ENCODE results near the gene C1GALT1. TPM values are rescaled to one million over a fixed set of nuclear protein-coding genes. Genes with fewer than 3 reads are reported as not detected.

The C1GALT1 gene
- total RNA-seq, 1 experiment from 2014 or later = 81.5 TPM

GRCh38 chr7:7157177-7157886, 25.0 kb upstream of the C1GALT1 start:
- H2AK5ac ChIP-seq (ENCODE audit: insufficient read length, low read length) = no peak overlapping the region
- H3K4me2 ChIP-seq (ENCODE audit: insufficient read depth, insufficient read length, low read length) = no peak overlapping the region
- no peaks in the 10 kb centered on the region for H3K9me3 ChIP-seq (ENCODE audit: control insufficient read depth, low read depth, low read length)
- H4K91ac ChIP-seq (ENCODE audit: insufficient read length, low read depth, low read length) = no peak overlapping the region
- H3T11ph ChIP-seq (ENCODE audit: low read length) = no peak overlapping the region
- H3K4me1 ChIP-seq (ENCODE audit: insufficient read depth, low read length) = no peaks in the 10 kb centered on the region
- H3K79me2 ChIP-seq (ENCODE audit: insufficient read depth, low read length) = no peaks in the 10 kb centered on the region
- no peak overlapping the region for H4K5ac ChIP-seq (ENCODE audit: insufficient read length, low read depth, low read length)
- H2BK15ac ChIP-seq (ENCODE audit: low read depth, low read length) = no peak overlapping the region
- no peak overlapping the region for H3K56ac ChIP-seq (ENCODE audit: insufficient read length, low read depth, low read length)
- H3K23ac ChIP-seq (ENCODE audit: insufficient read length, low read depth, low read length) = no peak overlapping the region
- no peak for DNase-seq
- H4K8ac ChIP-seq (replicated peaks; ENCODE audit: insufficient read length, low read depth, low read length) = no peak overlapping the region
- peaks cover 14 to 22% (median 18%) of the 10 kb centered on the region in 3 experiments for H3K36me3 Mint-ChIP-seq (ENCODE audit: insufficient read depth in 1 of 3, low read depth in 3 of 3)
- H3K9ac ChIP-seq (ENCODE audit: extremely low read depth, insufficient read length, low read length) = no peak overlapping the region
- no peak overlapping the region for H3K14ac ChIP-seq (ENCODE audit: insufficient read depth, low read length)
- H2BK20ac ChIP-seq (ENCODE audit: low read depth, low read length, poor library complexity, severe bottlenecking) = no peak overlapping the region
- H3K4me1 Mint-ChIP-seq = no peaks in the 10 kb centered on the region
- H4K20me1 ChIP-seq (ENCODE audit: control insufficient read depth, insufficient read depth, insufficient read length) = no peaks in the 10 kb centered on the region
- no CpG with 5 or more reads among the region's 2 CpGs for WGBS (ENCODE audit: extremely low coverage, insufficient read length, low lambda C conversion rate)
- no peak overlapping the region for H3K18ac ChIP-seq (ENCODE audit: insufficient read length, low read depth, low read length)
- no peak overlapping the region for H2AFZ ChIP-seq (ENCODE audit: low read length)
- no peaks in the 10 kb centered on the region; the same call in 1 of the 2 replicates for H3K27me3 Mint-ChIP-seq (ENCODE audit: low read depth)
- no peaks in the 10 kb centered on the region for H3K23me2 ChIP-seq (ENCODE audit: insufficient read length, low read depth, low read length, poor library complexity, severe bottlenecking)
- H3K27me3 ChIP-seq (ENCODE audit: insufficient read depth, low read length) = no peaks in the 10 kb centered on the region
- H3K27ac ChIP-seq (ENCODE audit: insufficient read length, low read depth, low read length) = no peak overlapping the region
- no peaks in the 10 kb centered on the region for H3K79me1 ChIP-seq (ENCODE audit: insufficient read depth, low read depth, low read length, poor library complexity, severe bottlenecking)
- H3K4ac ChIP-seq (ENCODE audit: low read depth, low read length) = no peak overlapping the region
- H3K4me3 Mint-ChIP-seq = no peak overlapping the region
- TF ChIP-seq, protein P1, sequence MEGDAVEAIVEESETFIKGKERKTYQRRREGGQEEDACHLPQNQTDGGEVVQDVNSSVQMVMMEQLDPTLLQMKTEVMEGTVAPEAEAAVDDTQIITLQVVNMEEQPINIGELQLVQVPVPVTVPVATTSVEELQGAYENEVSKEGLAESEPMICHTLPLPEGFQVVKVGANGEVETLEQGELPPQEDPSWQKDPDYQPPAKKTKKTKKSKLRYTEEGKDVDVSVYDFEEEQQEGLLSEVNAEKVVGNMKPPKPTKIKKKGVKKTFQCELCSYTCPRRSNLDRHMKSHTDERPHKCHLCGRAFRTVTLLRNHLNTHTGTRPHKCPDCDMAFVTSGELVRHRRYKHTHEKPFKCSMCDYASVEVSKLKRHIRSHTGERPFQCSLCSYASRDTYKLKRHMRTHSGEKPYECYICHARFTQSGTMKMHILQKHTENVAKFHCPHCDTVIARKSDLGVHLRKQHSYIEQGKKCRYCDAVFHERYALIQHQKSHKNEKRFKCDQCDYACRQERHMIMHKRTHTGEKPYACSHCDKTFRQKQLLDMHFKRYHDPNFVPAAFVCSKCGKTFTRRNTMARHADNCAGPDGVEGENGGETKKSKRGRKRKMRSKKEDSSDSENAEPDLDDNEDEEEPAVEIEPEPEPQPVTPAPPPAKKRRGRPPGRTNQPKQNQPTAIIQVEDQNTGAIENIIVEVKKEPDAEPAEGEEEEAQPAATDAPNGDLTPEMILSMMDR (conservative IDR thresholded peaks at IDR 0.05) = no peak
- H3K27ac Mint-ChIP-seq = no peak overlapping the region; a peak in 1 of 7 replicates
- H2BK12ac ChIP-seq (ENCODE audit: insufficient read length, low read depth, low read length) = peak overlapping the region; percentile 33
- H3K9me3 Mint-ChIP-seq = peaks cover 26 to 30% of the 10 kb centered on the region in 2 experiments
- H2BK120ac ChIP-seq (ENCODE audit: low read depth, low read length, poor library complexity, severe bottlenecking) = no peak overlapping the region
- no peak overlapping the region for H2BK5ac ChIP-seq (ENCODE audit: insufficient read length, low read length)
